ENCODE results near the gene MAML2.

- TF ChIP-seq, protein P1, sequence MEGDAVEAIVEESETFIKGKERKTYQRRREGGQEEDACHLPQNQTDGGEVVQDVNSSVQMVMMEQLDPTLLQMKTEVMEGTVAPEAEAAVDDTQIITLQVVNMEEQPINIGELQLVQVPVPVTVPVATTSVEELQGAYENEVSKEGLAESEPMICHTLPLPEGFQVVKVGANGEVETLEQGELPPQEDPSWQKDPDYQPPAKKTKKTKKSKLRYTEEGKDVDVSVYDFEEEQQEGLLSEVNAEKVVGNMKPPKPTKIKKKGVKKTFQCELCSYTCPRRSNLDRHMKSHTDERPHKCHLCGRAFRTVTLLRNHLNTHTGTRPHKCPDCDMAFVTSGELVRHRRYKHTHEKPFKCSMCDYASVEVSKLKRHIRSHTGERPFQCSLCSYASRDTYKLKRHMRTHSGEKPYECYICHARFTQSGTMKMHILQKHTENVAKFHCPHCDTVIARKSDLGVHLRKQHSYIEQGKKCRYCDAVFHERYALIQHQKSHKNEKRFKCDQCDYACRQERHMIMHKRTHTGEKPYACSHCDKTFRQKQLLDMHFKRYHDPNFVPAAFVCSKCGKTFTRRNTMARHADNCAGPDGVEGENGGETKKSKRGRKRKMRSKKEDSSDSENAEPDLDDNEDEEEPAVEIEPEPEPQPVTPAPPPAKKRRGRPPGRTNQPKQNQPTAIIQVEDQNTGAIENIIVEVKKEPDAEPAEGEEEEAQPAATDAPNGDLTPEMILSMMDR (IDR thresholded peaks at IDR 0.05) = no peak
- no peak for TF ChIP-seq EP300 (IDR thresholded peaks at IDR 0.05)
- no peak for TF ChIP-seq POLR2A (IDR thresholded peaks at IDR 0.05)
These were observed 75.4 kb downstream of the MAML2 start for GRCh38 chr11:96267496-96268032.

Data from stomach (tissue), 4 donors.